ENCODE data around the gene PLIN5. TPM values are rescaled to one million over a fixed set of nuclear protein-coding genes. Genes with fewer than 3 reads are reported as not detected.

PLIN5 gene
- total RNA-seq, 1 experiment from 2014 or later, result not detected

DNA sequence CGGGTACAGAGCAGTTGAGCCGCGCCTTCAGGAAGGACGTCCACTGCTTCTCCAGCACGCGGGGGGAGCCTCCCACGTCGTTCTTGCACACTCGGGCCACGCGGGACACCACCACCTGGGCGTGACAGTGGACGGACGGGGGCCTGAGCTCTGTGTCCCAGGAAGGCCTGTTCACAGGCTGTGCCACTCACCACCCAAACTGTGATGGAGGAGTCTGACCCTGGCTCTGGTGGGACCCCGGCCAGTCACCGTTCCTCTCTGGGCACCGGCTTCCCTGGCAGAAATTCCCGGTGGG is 17.4 kb upstream of the PLIN5 start:
- H3K27me3 ChIP-seq (ENCODE audit: low read length), result no peaks in the 10 kb centered on the region
- no peaks in the 10 kb centered on the region for H3K9me2 ChIP-seq (replicated peaks; ENCODE audit: insufficient read depth, low read length)
- no peaks in the 10 kb centered on the region for H3K9me3 ChIP-seq (ENCODE audit: low read length)
- H3K4me2 ChIP-seq (ENCODE audit: low read depth, low read length, poor library complexity, severe bottlenecking), result no peak overlapping the region
- H3K9ac ChIP-seq (ENCODE audit: low read length), result no peak overlapping the region
- H4K20me1 ChIP-seq (ENCODE audit: insufficient read depth, low read depth, low read length), result no peaks in the 10 kb centered on the region
- no peaks in the 10 kb centered on the region for H3K4me1 ChIP-seq (ENCODE audit: low read length)
- H2AFZ ChIP-seq (ENCODE audit: low read length), result no peak overlapping the region
- no peak for DNase-seq
- H3K27ac ChIP-seq (ENCODE audit: low read length), result no peak overlapping the region
- no peaks in the 10 kb centered on the region for H3K79me2 ChIP-seq (ENCODE audit: low read length)
- no peaks in the 10 kb centered on the region for H3K36me3 ChIP-seq (ENCODE audit: insufficient read depth, low read length)
- H3K4me3 ChIP-seq (ENCODE audit: low read length), result no peak overlapping the region

- Histone ChIP-seq H3K79me2 (ENCODE audit: low read length) (no peaks in the 10 kb centered on the region), H3K27ac (ENCODE audit: low read length) (no peak overlapping the region), H3K9me2 (replicated peaks; ENCODE audit: insufficient read depth, low read length) (no peaks in the 10 kb centered on the region), H3K4me2 (ENCODE audit: low read depth, low read length, poor library complexity, severe bottlenecking) (no peak overlapping the region), H3K9me3 (ENCODE audit: low read length) (no peaks in the 10 kb centered on the region), H3K27me3 (ENCODE audit: low read length) (no peaks in the 10 kb centered on the region), H3K4me3 (ENCODE audit: low read length) (no peak overlapping the region), H4K20me1 (ENCODE audit: insufficient read depth, low read depth, low read length) (no peaks in the 10 kb centered on the region), H3K4me1 (ENCODE audit: low read length) (no peaks in the 10 kb centered on the region), H3K36me3 (ENCODE audit: insufficient read depth, low read length) (no peaks in the 10 kb centered on the region), H2AFZ (ENCODE audit: low read length) (no peak overlapping the region), H3K9ac (ENCODE audit: low read length) (no peak overlapping the region)
- no peak for DNase-seq
Observed at GRCh38 chr19:4550479-4551050, 15.5 kb upstream of the PLIN5 start.

DNA sequence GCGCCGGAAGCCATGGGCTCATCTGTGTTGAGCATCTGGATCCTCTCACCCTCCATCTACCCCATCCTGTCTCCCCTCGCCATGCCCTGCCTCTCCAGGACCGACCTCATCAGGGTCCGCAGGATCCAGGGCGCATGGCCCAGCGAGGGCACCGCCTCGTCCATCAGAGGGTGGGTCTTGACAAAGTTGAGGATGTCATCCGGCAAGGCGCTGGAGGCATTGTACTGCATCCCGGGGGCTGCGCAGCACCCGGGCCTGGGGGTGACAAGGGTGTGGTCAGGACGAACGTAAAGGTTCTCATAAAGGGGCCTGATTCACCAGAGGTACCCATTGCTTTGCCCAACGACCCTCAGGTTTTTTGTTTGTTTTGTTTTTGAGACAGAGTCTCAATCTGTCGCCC is 15.0 kb upstream of the PLIN5 start:
- Histone ChIP-seq H3K4me1 (ENCODE audit: low read length) (no peaks in the 10 kb centered on the region), H3K27ac (ENCODE audit: low read length) (no peak overlapping the region), H3K4me2 (ENCODE audit: low read depth, low read length, poor library complexity, severe bottlenecking) (no peak overlapping the region), H2AFZ (ENCODE audit: low read length) (no peak overlapping the region), H4K20me1 (ENCODE audit: insufficient read depth, low read depth, low read length) (no peaks in the 10 kb centered on the region), H3K9me2 (replicated peaks; ENCODE audit: insufficient read depth, low read length) (no peaks in the 10 kb centered on the region), H3K27me3 (ENCODE audit: low read length) (no peaks in the 10 kb centered on the region), H3K4me3 (ENCODE audit: low read length) (no peak overlapping the region), H3K79me2 (ENCODE audit: low read length) (no peaks in the 10 kb centered on the region), H3K36me3 (ENCODE audit: insufficient read depth, low read length) (no peaks in the 10 kb centered on the region), H3K9me3 (ENCODE audit: low read length) (no peaks in the 10 kb centered on the region), H3K9ac (ENCODE audit: low read length) (no peak overlapping the region)
- DNase-seq, result no peak

- no peak for DNase-seq
- Histone ChIP-seq H3K4me2 (ENCODE audit: low read depth, low read length, poor library complexity, severe bottlenecking) (no peak overlapping the region), H3K4me1 (ENCODE audit: low read length) (no peaks in the 10 kb centered on the region), H4K20me1 (ENCODE audit: insufficient read depth, low read depth, low read length) (no peaks in the 10 kb centered on the region), H3K9ac (ENCODE audit: low read length) (no peak overlapping the region), H2AFZ (ENCODE audit: low read length) (no peak overlapping the region), H3K27ac (ENCODE audit: low read length) (no peak overlapping the region), H3K9me3 (ENCODE audit: low read length) (no peaks in the 10 kb centered on the region), H3K36me3 (ENCODE audit: insufficient read depth, low read length) (no peaks in the 10 kb centered on the region), H3K4me3 (ENCODE audit: low read length) (no peak overlapping the region), H3K79me2 (ENCODE audit: low read length) (no peaks in the 10 kb centered on the region), H3K9me2 (replicated peaks; ENCODE audit: insufficient read depth, low read length) (no peaks in the 10 kb centered on the region), H3K27me3 (ENCODE audit: low read length) (no peaks in the 10 kb centered on the region)
Observed at GRCh38 chr19:4548238-4548584, 13.2 kb upstream of the PLIN5 start.

DNA sequence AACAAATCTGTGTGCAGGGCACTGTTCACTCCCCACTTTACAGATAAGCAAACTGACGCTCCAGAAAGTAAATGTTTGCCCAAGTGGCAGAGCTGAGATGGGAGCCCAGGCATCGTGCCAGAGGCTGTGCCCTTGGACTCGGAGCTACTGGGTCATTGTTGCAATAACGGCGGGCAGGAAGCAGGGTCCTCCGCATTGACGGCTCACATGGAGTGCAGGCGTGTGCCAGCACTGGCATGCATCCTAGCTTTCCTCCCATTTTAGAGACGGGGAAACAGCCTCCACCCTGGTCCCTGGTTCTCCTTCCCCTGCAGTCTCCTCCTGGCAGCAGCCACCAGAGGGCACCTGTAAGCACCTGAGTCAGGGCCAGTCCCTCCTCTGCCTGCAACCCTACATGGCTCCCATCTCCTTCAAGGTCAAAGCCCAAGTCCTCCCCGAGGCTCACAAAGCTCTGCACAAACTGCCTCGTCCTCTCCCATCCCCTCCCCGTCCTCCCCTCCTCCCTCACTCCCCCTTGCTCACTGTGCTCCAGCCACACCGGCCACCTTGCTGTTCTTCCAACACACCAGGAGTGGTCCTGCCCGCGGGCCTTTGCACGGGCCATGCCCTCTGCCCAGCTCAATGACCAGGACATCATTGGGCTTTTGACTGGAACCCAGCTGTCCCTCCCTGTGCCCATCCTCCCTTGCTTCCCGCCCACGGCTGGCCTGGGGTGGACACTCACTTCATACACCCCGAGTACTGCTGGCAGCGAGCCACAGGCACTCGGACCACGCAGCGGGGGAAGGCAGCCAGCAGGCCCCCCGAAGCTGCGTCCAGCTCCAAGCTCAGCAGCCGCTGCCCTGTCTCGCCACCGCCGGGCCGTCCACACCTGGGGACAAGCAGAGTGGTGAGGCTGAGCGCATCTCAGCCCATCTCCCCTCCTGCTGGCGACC is 12.5 kb upstream of the PLIN5 start:
- no peak overlapping the region for H2AFZ ChIP-seq (ENCODE audit: low read length)
- no peaks in the 10 kb centered on the region for H3K79me2 ChIP-seq (ENCODE audit: low read length)
- no peaks in the 10 kb centered on the region for H3K27me3 ChIP-seq (ENCODE audit: low read length)
- H4K20me1 ChIP-seq (ENCODE audit: insufficient read depth, low read depth, low read length), result no peaks in the 10 kb centered on the region
- no peaks in the 10 kb centered on the region for H3K4me1 ChIP-seq (ENCODE audit: low read length)
- no peak overlapping the region for H3K27ac ChIP-seq (ENCODE audit: low read length)
- no peak overlapping the region for H3K9ac ChIP-seq (ENCODE audit: low read length)
- H3K36me3 ChIP-seq (ENCODE audit: insufficient read depth, low read length), result no peaks in the 10 kb centered on the region
- no peaks in the 10 kb centered on the region for H3K9me3 ChIP-seq (ENCODE audit: low read length)
- H3K4me2 ChIP-seq (ENCODE audit: low read depth, low read length, poor library complexity, severe bottlenecking), result no peak overlapping the region
- no peak overlapping the region for H3K4me3 ChIP-seq (ENCODE audit: low read length)
- no peaks in the 10 kb centered on the region for H3K9me2 ChIP-seq (replicated peaks; ENCODE audit: insufficient read depth, low read length)
- peak; percentile 68 for DNase-seq

DNA sequence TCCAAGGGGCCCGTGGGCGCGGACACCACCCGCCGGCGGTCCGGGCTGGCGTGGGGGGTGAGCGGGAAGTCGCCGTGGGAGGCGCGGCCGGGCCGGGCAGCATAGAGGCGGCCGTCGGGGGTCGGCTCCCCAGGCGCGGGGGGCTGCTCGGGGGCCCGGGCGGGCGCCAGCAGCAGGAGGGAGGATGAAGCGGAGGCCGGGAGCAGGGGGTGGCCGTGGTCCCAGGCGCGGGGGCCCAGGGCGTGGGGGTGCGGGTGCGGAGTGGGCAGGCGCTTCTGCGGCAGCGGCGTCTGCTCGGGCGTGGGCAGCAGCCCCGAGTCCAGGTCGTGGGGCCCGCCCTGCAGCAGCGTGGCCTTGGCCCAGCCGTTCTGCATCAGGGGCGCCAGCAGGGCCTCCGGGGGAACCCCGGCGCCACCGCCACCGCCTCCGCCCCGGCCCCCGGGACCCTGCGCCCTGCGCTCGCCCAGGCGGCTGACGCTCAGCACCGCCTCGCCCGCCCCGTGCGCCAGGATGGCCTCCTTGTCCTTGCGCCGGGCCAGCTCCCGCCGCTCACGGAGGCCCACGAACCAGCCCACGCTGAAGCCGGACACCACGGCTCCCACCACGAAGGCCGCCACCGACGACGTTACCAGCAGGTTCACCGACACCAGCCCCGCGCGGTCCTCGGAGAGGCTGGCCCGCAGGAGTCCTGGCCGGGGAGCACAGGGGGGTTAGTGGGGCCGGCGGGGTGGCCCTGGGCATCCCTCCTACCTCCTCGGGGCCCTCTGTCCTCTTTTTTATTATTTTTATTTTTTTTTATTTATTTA is 9.0 kb upstream of the PLIN5 start:
- Histone ChIP-seq H3K4me2 (ENCODE audit: low read depth, low read length, poor library complexity, severe bottlenecking) (no peak overlapping the region), H3K79me2 (ENCODE audit: low read length) (no peaks in the 10 kb centered on the region), H3K36me3 (ENCODE audit: insufficient read depth, low read length) (no peaks in the 10 kb centered on the region), H3K4me3 (ENCODE audit: low read length) (no peak overlapping the region), H3K9ac (ENCODE audit: low read length) (no peak overlapping the region), H3K4me1 (ENCODE audit: low read length) (no peaks in the 10 kb centered on the region), H3K27me3 (ENCODE audit: low read length) (0 out of 2 replicates have a peak, but pooled peaks cover 3% of the 10 kb centered on the region), H2AFZ (ENCODE audit: low read length) (no peak overlapping the region), H4K20me1 (ENCODE audit: insufficient read depth, low read depth, low read length) (no peaks in the 10 kb centered on the region), H3K9me3 (ENCODE audit: low read length) (no peaks in the 10 kb centered on the region), H3K27ac (ENCODE audit: low read length) (no peak overlapping the region), H3K9me2 (replicated peaks; ENCODE audit: insufficient read depth, low read length) (no peaks in the 10 kb centered on the region)
- no peak for DNase-seq

GRCh38 chr19:4542896-4543841 is 8.1 kb upstream of the PLIN5 start:
- no peak overlapping the region for H3K9ac ChIP-seq (ENCODE audit: low read length)
- H3K36me3 ChIP-seq (ENCODE audit: insufficient read depth, low read length), result no peaks in the 10 kb centered on the region
- no peak overlapping the region for H3K4me3 ChIP-seq (ENCODE audit: low read length)
- H2AFZ ChIP-seq (ENCODE audit: low read length), result no peak overlapping the region
- H3K79me2 ChIP-seq (ENCODE audit: low read length), result no peaks in the 10 kb centered on the region
- H3K4me1 ChIP-seq (ENCODE audit: low read length), result no peaks in the 10 kb centered on the region
- no peaks in the 10 kb centered on the region for H4K20me1 ChIP-seq (ENCODE audit: insufficient read depth, low read depth, low read length)
- DNase-seq, result no peak
- H3K9me2 ChIP-seq (replicated peaks; ENCODE audit: insufficient read depth, low read length), result no peaks in the 10 kb centered on the region
- no peaks in the 10 kb centered on the region for H3K9me3 ChIP-seq (ENCODE audit: low read length)
- no peak overlapping the region for H3K27ac ChIP-seq (ENCODE audit: low read length)
- no peak overlapping the region for H3K4me2 ChIP-seq (ENCODE audit: low read depth, low read length, poor library complexity, severe bottlenecking)
- H3K27me3 ChIP-seq (ENCODE audit: low read length), result 0 out of 2 replicates have a peak, but pooled peaks cover 3% of the 10 kb centered on the region

All from Karpas-422 (cell line).